HEK293 (cell line): ENCODE results near the gene JOSD1.

Experiments
- GFI1B ChIP-seq: fragments of 450-650 bp; formaldehyde crosslinking; IDR thresholded peaks from 2 replicates; pipeline ENCODE4 v1.5.1; 2016; ENCODE audit warnings: missing biosample characterization, missing genetic modification characterization
- GLI2 ChIP-seq: fragments of 450-650 bp; formaldehyde crosslinking; IDR thresholded peaks from 2 replicates; pipeline ENCODE4; 2017; ENCODE audit warnings: missing biosample characterization, missing genetic modification characterization, low read depth, borderline replicate concordance
- INSM2 ChIP-seq: fragments of 450-650 bp; formaldehyde crosslinking; IDR thresholded peaks from 2 replicates; pipeline ENCODE4 v1.5.1; 2016; ENCODE audit warnings: missing biosample characterization, missing genetic modification characterization
- KLF1 ChIP-seq: fragments of 450-650 bp; formaldehyde crosslinking; IDR thresholded peaks from 2 replicates; pipeline ENCODE4 v1.5.1; 2016; ENCODE audit warnings: missing biosample characterization, missing genetic modification characterization
- KLF7 ChIP-seq: fragments of 450-650 bp; formaldehyde crosslinking; IDR thresholded peaks from 2 replicates; pipeline ENCODE4 v1.5.1; 2016; ENCODE audit warnings: missing biosample characterization, missing genetic modification characterization, borderline replicate concordance
- KLF8 ChIP-seq: fragments of 450-650 bp; formaldehyde crosslinking; IDR thresholded peaks from 2 replicates; pipeline ENCODE4 v1.5.1; 2016; ENCODE audit warnings: missing biosample characterization, missing genetic modification characterization
- PATZ1 ChIP-seq: fragments of 450-650 bp; formaldehyde crosslinking; IDR thresholded peaks from 2 replicates; pipeline ENCODE4 v1.5.1; 2016; ENCODE audit warnings: missing biosample characterization, missing genetic modification characterization
- SCRT2 ChIP-seq: fragments of 450-650 bp; formaldehyde crosslinking; IDR thresholded peaks from 2 replicates; pipeline ENCODE4 v1.5.1; 2016; ENCODE audit warnings: missing biosample characterization, missing genetic modification characterization
- ZBTB21 ChIP-seq: fragments of 450-650 bp; formaldehyde crosslinking; IDR thresholded peaks from 2 replicates; pipeline ENCODE4 v1.5.1; 2017; ENCODE audit warnings: missing biosample characterization, missing genetic modification characterization
- ZFP41 ChIP-seq: fragments of 450-650 bp; formaldehyde crosslinking; IDR thresholded peaks from 2 replicates; pipeline ENCODE4 v1.5.1; 2016; ENCODE audit warnings: missing biosample characterization, missing genetic modification characterization, borderline replicate concordance
- ZNF214 ChIP-seq: fragments of 450-650 bp; formaldehyde crosslinking; IDR thresholded peaks from 2 replicates; pipeline ENCODE4 v1.5.1; 2017; ENCODE audit warnings: missing biosample characterization, mild to moderate bottlenecking, missing genetic modification characterization, borderline replicate concordance
- ZNF223 ChIP-seq: fragments of 450-650 bp; formaldehyde crosslinking; IDR thresholded peaks from 2 replicates; pipeline ENCODE4 v1.5.1; 2016; ENCODE audit warnings: missing biosample characterization, missing genetic modification characterization
- ZNF391 ChIP-seq: fragments of 450-650 bp; formaldehyde crosslinking; IDR thresholded peaks from 2 replicates; pipeline ENCODE4 v1.5.1; 2016; ENCODE audit warnings: low read depth, missing biosample characterization, missing genetic modification characterization, borderline replicate concordance
- ZNF514 ChIP-seq: fragments of 450-650 bp; formaldehyde crosslinking; IDR thresholded peaks from 2 replicates; pipeline ENCODE4 v1.5.1; 2016; ENCODE audit warnings: missing biosample characterization, missing genetic modification characterization
- ZNF558 ChIP-seq: fragments of 450-650 bp; formaldehyde crosslinking; IDR thresholded peaks from 2 replicates; pipeline ENCODE4 v1.5.1; 2016; ENCODE audit warnings: missing biosample characterization, missing genetic modification characterization
- ZNF624 ChIP-seq: fragments of 450-650 bp; formaldehyde crosslinking; IDR thresholded peaks from 2 replicates; pipeline ENCODE4 v1.5.1; 2017; ENCODE audit warnings: missing biosample characterization, missing genetic modification characterization
- ZNF629 ChIP-seq: fragments of 450-650 bp; formaldehyde crosslinking; IDR thresholded peaks from 2 replicates; pipeline ENCODE4 v1.5.1; 2017; ENCODE audit warnings: missing biosample characterization, missing genetic modification characterization
- ZNF658 ChIP-seq: fragments of 450-650 bp; formaldehyde crosslinking; IDR thresholded peaks from 2 replicates; pipeline ENCODE4; 2016; ENCODE audit warnings: missing biosample characterization, missing genetic modification characterization
- ZNF704 ChIP-seq: fragments of 450-650 bp; formaldehyde crosslinking; IDR thresholded peaks from 2 replicates; pipeline ENCODE4 v1.5.1; 2016; ENCODE audit warnings: missing biosample characterization, missing genetic modification characterization
- ZNF76 ChIP-seq: fragments of 450-650 bp; formaldehyde crosslinking; IDR thresholded peaks from 2 replicates; pipeline ENCODE4; 2016; ENCODE audit warnings: low read depth, missing biosample characterization, missing genetic modification characterization, borderline replicate concordance
- ZNF777 ChIP-seq: fragments of 450-650 bp; formaldehyde crosslinking; IDR thresholded peaks from 2 replicates; pipeline ENCODE4 v1.5.1; 2017; ENCODE audit warnings: missing biosample characterization, missing genetic modification characterization, borderline replicate concordance
- ZSCAN5A ChIP-seq: fragments of 450-650 bp; formaldehyde crosslinking; IDR thresholded peaks from 2 replicates; pipeline ENCODE4 v1.5.1; 2016; ENCODE audit warnings: missing biosample characterization, missing genetic modification characterization
- TF ChIP-seq, protein P1 (sequence below): fragments of 450-650 bp; formaldehyde crosslinking; IDR thresholded peaks from 2 replicates; pipeline ENCODE4 v1.5.0; 2017; ENCODE audit warnings: missing biosample characterization, missing genetic modification characterization, borderline replicate concordance
- TF ChIP-seq, protein P2 (sequence below): fragments of 450-650 bp; formaldehyde crosslinking; IDR thresholded peaks from 2 replicates; pipeline ENCODE4 v1.5.1; 2016; ENCODE audit warnings: missing biosample characterization, missing genetic modification characterization
- TF ChIP-seq, protein P3 (sequence below): fragments of 450-650 bp; formaldehyde crosslinking; IDR thresholded peaks from 2 replicates; pipeline ENCODE4 v1.5.1; 2016; ENCODE audit warnings: missing biosample characterization, missing genetic modification characterization

Gene JOSD1

DNA sequence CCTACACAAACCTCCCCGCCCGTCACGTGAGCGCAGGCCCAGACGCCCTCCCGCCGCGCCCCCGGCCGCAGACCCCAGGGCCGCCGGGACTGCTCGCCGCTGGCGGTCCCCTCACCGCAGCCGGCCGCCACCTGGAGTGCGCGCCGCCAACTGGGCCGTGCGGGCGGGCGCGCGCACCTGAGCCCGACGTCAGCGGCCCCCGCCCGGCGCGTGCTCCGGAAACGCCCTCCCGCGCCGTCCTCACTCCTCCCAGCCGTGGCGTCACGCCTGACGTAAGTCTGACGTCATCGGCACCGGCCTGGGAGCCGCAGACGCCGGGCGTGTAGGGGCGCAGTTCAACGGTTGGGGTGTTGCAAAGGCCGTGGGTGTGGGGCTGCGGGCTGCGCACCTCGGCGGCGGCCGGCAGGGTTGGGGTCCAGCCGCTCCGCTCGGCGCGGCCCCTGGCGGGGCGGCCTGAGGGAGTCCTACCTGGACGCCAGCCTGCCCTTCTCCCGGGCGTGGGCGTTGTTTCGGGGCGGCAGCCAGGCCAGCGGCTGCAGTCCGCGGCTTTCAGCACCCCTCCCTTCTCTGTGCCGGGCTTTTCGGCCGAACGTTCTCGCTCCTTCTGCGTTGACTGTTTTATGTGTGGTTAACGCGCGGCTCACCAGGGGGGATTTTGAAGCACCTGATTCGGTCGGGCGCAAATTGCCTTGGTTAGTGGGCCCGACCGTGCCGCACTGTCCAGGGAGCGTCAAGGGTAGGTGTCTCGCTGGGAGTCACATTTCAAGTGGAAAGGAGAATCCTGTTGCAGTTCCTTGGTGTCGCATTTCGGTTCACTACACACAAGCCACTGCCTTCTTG lies at the start of gene JOSD1 (continued):
- no peak for TF ChIP-seq ZNF214 (tag by site-specific recombination)
- TF ChIP-seq ZNF629: peak; percentile 100
- TF ChIP-seq INSM2 (tag by site-specific recombination): peak; percentile 45
- TF ChIP-seq, protein P1, sequence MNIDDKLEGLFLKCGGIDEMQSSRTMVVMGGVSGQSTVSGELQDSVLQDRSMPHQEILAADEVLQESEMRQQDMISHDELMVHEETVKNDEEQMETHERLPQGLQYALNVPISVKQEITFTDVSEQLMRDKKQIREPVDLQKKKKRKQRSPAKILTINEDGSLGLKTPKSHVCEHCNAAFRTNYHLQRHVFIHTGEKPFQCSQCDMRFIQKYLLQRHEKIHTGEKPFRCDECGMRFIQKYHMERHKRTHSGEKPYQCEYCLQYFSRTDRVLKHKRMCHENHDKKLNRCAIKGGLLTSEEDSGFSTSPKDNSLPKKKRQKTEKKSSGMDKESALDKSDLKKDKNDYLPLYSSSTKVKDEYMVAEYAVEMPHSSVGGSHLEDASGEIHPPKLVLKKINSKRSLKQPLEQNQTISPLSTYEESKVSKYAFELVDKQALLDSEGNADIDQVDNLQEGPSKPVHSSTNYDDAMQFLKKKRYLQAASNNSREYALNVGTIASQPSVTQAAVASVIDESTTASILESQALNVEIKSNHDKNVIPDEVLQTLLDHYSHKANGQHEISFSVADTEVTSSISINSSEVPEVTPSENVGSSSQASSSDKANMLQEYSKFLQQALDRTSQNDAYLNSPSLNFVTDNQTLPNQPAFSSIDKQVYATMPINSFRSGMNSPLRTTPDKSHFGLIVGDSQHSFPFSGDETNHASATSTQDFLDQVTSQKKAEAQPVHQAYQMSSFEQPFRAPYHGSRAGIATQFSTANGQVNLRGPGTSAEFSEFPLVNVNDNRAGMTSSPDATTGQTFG (tag by site-specific recombination): peak; percentile 56; the same call in 1 of the 2 replicates
- TF ChIP-seq PATZ1 (tag by site-specific recombination): peak; percentile 90
- TF ChIP-seq, protein P2, sequence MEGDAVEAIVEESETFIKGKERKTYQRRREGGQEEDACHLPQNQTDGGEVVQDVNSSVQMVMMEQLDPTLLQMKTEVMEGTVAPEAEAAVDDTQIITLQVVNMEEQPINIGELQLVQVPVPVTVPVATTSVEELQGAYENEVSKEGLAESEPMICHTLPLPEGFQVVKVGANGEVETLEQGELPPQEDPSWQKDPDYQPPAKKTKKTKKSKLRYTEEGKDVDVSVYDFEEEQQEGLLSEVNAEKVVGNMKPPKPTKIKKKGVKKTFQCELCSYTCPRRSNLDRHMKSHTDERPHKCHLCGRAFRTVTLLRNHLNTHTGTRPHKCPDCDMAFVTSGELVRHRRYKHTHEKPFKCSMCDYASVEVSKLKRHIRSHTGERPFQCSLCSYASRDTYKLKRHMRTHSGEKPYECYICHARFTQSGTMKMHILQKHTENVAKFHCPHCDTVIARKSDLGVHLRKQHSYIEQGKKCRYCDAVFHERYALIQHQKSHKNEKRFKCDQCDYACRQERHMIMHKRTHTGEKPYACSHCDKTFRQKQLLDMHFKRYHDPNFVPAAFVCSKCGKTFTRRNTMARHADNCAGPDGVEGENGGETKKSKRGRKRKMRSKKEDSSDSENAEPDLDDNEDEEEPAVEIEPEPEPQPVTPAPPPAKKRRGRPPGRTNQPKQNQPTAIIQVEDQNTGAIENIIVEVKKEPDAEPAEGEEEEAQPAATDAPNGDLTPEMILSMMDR: peak; percentile 43; the same call in 1 of the 2 replicates
- no peak for TF ChIP-seq ZNF704 (tag by site-specific recombination)
- TF ChIP-seq SCRT2 (tag by site-specific recombination): peak; percentile 93
- 0 out of 2 replicates have a peak, but pooled peaks have one; percentile 53 for TF ChIP-seq ZNF777 (tag by site-specific recombination)
- peak; percentile 78 for TF ChIP-seq ZNF391
- no peak for TF ChIP-seq ZFP41 (tag by site-specific recombination)
- TF ChIP-seq ZNF624 (tag by site-specific recombination): peak; percentile 84
- TF ChIP-seq ZNF558 (tag by site-specific recombination): no peak
- TF ChIP-seq ZNF658 (tag by site-specific recombination): no peak
- TF ChIP-seq ZSCAN5A (tag by site-specific recombination): peak; percentile 78; the same call in 1 of the 2 replicates
- peak; percentile 98 for TF ChIP-seq KLF8 (tag by site-specific recombination)
- peak; percentile 99 for TF ChIP-seq ZBTB21 (tag by site-specific recombination)
- TF ChIP-seq, protein P3, sequence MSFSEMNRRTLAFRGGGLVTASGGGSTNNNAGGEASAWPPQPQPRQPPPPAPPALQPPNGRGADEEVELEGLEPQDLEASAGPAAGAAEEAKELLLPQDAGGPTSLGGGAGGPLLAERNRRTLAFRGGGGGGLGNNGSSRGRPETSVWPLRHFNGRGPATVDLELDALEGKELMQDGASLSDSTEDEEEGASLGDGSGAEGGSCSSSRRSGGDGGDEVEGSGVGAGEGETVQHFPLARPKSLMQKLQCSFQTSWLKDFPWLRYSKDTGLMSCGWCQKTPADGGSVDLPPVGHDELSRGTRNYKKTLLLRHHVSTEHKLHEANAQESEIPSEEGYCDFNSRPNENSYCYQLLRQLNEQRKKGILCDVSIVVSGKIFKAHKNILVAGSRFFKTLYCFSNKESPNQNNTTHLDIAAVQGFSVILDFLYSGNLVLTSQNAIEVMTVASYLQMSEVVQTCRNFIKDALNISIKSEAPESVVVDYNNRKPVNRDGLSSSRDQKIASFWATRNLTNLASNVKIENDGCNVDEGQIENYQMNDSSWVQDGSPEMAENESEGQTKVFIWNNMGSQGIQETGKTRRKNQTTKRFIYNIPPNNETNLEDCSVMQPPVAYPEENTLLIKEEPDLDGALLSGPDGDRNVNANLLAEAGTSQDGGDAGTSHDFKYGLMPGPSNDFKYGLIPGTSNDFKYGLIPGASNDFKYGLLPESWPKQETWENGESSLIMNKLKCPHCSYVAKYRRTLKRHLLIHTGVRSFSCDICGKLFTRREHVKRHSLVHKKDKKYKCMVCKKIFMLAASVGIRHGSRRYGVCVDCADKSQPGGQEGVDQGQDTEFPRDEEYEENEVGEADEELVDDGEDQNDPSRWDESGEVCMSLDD: peak; percentile 93
- TF ChIP-seq ZNF223: no peak
- no peak for TF ChIP-seq ZNF514
- 0 out of 2 replicates have a peak, but pooled peaks have one; percentile 7 for TF ChIP-seq GLI2
- TF ChIP-seq KLF7 (tag by site-specific recombination): peak; percentile 89
- peak; percentile 81 for TF ChIP-seq KLF1
- TF ChIP-seq GFI1B (tag by site-specific recombination): no peak
- peak; percentile 63 for TF ChIP-seq ZNF76 (tag by site-specific recombination)
